ENCODE results near the gene KCNA5.

KCNA5 gene

DNA sequence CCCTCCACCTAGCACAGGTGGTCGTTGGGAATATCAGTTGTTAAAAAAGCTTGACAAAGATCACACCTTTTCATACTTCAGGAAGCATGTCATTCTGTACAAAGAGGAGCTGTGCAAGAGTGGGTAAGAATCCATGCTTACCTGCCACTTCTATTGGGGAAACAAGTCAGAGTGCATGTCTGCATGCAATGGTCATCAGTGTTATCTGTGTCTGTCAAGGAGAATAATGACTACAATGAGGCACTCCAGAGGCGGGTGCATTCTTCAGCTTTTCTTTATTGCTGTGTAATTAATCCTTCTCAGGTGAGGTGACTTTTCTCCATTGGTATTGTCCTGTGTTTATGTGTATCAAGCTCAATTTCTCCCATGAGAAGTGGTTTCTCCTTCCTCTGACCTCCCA is 24.4 kb downstream of the KCNA5 start:
- no peak for DNase-seq

GRCh38 chr12:5068619-5069018 is 24.9 kb downstream of the KCNA5 start:
- no peak for DNase-seq

DNA sequence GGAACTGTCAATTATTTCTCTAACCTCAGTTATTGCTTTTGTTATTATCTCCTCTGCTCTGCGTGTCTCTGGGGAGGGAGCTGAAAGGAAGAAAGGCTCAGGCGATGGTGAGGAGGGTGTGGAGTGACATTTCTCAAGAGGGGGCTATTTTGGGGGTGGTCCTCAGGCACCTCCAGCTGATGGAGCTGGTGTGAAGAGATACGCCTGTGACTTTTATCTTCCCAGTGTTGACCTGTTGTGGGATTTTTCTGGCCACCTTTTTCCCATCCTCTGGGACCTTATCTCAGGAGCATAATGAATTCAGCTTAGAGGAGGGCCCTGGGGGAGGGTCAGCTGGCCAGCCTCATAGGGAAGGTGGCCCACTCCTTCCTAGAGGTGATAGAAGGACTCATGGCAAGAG is 26.4 kb downstream of the KCNA5 start:
- DNase-seq, result no peak

DNA sequence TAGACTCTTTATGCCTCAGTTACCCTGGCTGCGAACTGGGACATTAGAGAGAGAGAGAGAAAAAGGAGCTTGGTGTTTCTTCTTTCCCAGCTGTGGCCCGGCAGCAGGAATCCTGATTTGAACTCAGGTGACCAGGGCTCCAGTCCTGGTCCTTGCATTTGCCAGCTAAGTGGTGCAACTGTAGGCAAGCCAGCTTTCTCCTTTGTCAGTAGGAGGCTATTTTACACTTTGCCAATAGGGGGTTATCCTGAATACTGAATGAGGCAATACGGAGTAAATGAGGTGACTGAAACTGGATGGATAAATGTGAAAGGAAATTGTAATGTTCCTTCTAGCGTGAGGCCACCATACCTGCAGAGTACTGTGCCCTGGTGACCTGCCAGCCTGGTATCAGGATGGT is 27.8 kb downstream of the KCNA5 start:
- DNase-seq, result no peak

DNA sequence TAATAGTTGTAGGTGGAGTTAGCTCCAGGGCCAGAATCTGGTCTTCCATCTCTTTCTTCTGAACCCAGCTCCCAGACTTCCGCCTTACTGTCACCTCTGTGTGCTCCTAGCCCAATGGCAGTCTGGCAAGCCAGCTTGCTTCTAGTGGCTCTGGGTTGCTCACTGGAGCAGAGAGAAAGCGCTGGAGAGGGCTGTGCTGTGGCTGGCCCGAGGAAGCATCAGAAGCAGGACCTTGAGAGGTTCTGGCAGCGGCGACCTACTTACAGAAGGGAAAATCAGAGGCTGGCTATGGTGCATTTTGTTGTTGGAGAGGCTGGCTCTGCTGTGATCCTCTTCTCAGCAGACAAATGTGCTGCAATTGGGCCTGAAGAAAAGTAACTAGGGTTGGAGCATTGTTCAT is 28.6 kb downstream of the KCNA5 start:
- no peak for DNase-seq

GRCh38 chr12:5073054-5073453 is 29.4 kb downstream of the KCNA5 start:
- no peak for DNase-seq

GRCh38 chr12:5073853-5074252 is 30.2 kb downstream of the KCNA5 start:
- DNase-seq, result peak; percentile 3

GRCh38 chr12:5076761-5077160 is 33.1 kb downstream of the KCNA5 start:
- DNase-seq, result no peak

DNA sequence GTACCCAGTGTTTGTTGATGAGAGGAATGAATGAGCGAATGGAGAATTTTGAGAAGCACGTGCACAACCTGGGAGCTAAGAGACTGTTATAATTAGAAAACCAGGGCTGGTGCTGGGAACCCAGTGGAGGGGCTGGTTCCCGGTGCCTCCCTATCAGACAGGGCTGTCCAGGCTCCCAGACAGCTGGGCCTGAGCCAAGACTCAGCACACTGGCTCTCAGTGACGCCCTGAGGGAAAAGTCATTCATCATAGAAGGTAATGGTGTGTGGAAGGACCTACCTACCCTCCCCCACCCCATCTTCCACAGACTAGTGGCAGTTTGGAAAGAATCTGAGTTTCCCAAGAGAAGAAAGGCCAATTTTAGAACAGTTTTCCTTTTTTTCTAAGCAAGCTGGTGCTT is 34.7 kb downstream of the KCNA5 start:
- no peak for DNase-seq

DNA sequence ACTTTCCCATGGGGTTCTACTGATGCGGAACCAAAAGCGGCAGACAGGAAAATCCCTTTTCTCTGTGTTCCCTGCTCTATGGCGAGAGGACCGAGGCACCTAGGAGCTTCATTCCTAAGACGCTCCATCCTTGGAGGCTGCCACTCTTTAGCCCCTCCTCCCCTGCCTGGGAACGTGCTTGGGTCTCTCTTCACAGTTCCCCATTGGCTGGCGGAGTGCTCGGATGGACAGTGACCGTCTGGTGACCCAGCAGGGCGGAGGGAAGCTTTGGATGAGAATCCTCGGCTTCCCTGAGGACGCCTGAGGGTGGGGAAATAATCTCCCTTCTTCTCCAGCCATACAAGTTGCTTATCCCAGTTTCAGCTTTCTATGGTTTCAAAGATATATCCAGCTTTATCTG is 37.3 kb downstream of the KCNA5 start:
- no peak for DNase-seq

GRCh38 chr12:5083955-5084849 is 40.5 kb downstream of the KCNA5 start:
- peak; percentile 31 for DNase-seq

GRCh38 chr12:5085896-5086295 is 42.2 kb downstream of the KCNA5 start:
- no peak for DNase-seq

DNA sequence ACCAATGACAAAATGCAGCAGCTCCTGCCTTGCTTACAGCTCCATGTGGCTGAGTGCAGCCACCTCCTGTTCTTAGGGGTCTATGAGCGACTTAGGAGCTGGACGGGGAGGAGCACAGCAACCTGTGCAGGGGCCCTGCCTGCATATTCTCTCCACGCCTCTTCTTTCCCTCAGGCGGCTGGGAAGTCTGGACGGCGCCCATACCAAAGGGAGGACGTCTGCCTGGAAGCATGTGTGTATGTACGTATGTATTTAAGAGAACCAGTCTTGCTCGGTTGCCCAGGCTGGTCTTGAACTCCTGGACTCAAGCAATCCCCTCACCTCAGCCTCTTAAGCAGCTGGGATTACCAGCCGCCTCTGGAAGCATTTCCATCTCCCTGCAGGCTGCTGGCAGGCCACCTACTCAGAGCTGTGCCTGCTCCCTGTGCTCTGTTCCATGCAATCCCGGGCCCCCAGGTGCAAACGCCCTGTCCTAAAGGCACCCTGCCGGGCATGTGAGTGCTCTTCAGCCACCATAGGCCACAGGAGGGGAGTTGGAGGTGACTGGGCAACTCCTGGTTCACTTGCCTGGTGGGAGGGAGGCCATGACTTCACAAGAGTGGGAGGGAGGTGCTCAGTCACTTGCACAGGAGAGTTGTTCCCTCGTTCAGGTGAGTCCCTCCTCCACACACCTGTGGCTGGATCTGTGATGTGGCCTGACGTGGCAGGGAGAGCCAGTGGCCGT is 44.3 kb downstream of the KCNA5 start:
- no peak for DNase-seq

GRCh38 chr12:5088586-5089264 is 45.0 kb downstream of the KCNA5 start:
- no peak for DNase-seq

- no peak for DNase-seq
These were observed 50.9 kb downstream of the KCNA5 start for GRCh38 chr12:5094551-5094950.

GRCh38 chr12:5094986-5095385 is 51.3 kb downstream of the KCNA5 start:
- DNase-seq, result no peak
